K562 (cell line): ENCODE data around the gene ATXN7L1. TPM values are rescaled to one million over a fixed set of nuclear protein-coding genes. Genes with fewer than 3 reads are reported as not detected.

Experiments used
- ATAC-seq: fragments of 200-7000 bp; cut with Tn5 transposase; 3 replicates; pipeline ENCODE4 v1.9.1; 2020; ENCODE audit warnings: moderate library complexity
- BruUV-seq: library from RNA; stranded (reverse); fragments of 400-500 nt; replicated peaks from 2 replicates; lab custom pipeline; 2021; lab: Mats Ljungman, UMichigan
- CTCF ChIA-PET: fragments of 300-600 bp; formaldehyde crosslinking; extraction: SDS; loops from one replicate; lab custom pipeline; 2021; ENCODE audit warnings: low intra/inter-chr PET ratio; lab: Yijun Ruan, JAX
- POLR2A ChIA-PET: fragments of 300-600, 350-650 bp; sonication (Branson Sonifier 250); formaldehyde crosslinking; extraction: SDS; loops from one replicate; lab custom pipeline; 2021; ENCODE audit warnings: antibody characterized with exemption, inconsistent platforms; lab: Yijun Ruan, JAX
- DNase-seq, 4 experiments: peaks; one replicate each; pipeline versions ENCODE4 v3.0.0 to v3.0.0-alpha.2; 2011 to 2018; ENCODE audit warnings: low spot score in 3 of 4, mixed read lengths in 3 of 4; ENCODE audit errors: extremely low read depth in 1 of 4
- FAIRE-seq: peaks from 2 replicates; lab custom pipeline; 2011; peaks lifted over from hg19 to GRCh38; lab: Jason Lieb, UNC
- H2AFZ ChIP-seq: 2 replicates; pipeline ENCODE4 v1.6.0; 2011; ENCODE audit warnings: low read depth, low read length, control low read depth, inconsistent platforms
- H3K27ac ChIP-seq: fragments of 200-600 bp; 3 replicates; pipeline ENCODE4 v1.8.0; 2011; ENCODE audit warnings: low read depth, mild to moderate bottlenecking, control low read depth, inconsistent platforms, low read length, moderate library complexity, mixed read lengths; ENCODE audit errors: extremely low read depth
- H3K27me3 ChIP-seq, 2 experiments: fragments of 300-600 bp in 1 of 2; 2 replicates in 1 of 2; 3 replicates in 1 of 2; pipeline versions ENCODE4 v1.6.0 to v1.8.0; 2011; ENCODE audit warnings: inconsistent platforms in 2 of 2, low read length in 2 of 2, mild to moderate bottlenecking in 1 of 2, mixed read lengths in 1 of 2, moderate library complexity in 1 of 2; ENCODE audit not compliant: control insufficient read depth in 2 of 2, insufficient read depth in 2 of 2
- H3K36me3 ChIP-seq: fragments of 300-600 bp; 3 replicates; pipeline ENCODE4 v1.8.0; 2011; ENCODE audit warnings: mild to moderate bottlenecking, low read length, inconsistent platforms; ENCODE audit not compliant: control insufficient read depth, insufficient read depth
- H3K4me1 ChIP-seq, 2 experiments: fragments of 200-600 bp in 1 of 2; replicated peaks in 1 of 2; 2 replicates in 1 of 2; 3 replicates in 1 of 2; pipeline versions ENCODE4 v1.5.1 to v1.8.0; 2011; ENCODE audit warnings: inconsistent platforms in 2 of 2, low read length in 2 of 2, mild to moderate bottlenecking in 1 of 2, mixed read lengths in 1 of 2, moderate library complexity in 1 of 2; ENCODE audit not compliant: control insufficient read depth in 2 of 2, insufficient read depth in 2 of 2
- H3K4me2 ChIP-seq: 2 replicates; pipeline ENCODE4 v1.6.1; 2011; ENCODE audit warnings: low read length, control low read depth, inconsistent platforms, mixed read lengths; ENCODE audit not compliant: insufficient read depth
- H3K4me3 ChIP-seq: fragments of 200-600 bp; sonication (generic), shearing (Covaris generic); 2 replicates; pipeline ENCODE4 v1.5.1; 2016; ENCODE audit warnings: control low read depth, inconsistent platforms
- H3K79me2 ChIP-seq: fragments of 200-600 bp; 3 replicates; pipeline ENCODE4 v1.8.0; 2011; ENCODE audit warnings: low read length, inconsistent platforms; ENCODE audit not compliant: control insufficient read depth, insufficient read depth
- H3K9ac ChIP-seq, 2 experiments: 2 replicates each; pipeline versions ENCODE4 v1.6.0 to v1.6.1; 2011; ENCODE audit warnings: low read depth in 2 of 2, low read length in 2 of 2, control low read depth in 1 of 2, inconsistent platforms in 1 of 2, mild to moderate bottlenecking in 1 of 2, mixed read lengths in 1 of 2; ENCODE audit not compliant: insufficient read depth in 1 of 2
- H3K9me1 ChIP-seq: one replicate; pipeline ENCODE4 v1.6.0; 2011; ENCODE audit warnings: inconsistent platforms, mild to moderate bottlenecking, low read length, moderate library complexity; ENCODE audit not compliant: control insufficient read depth, insufficient read depth
- H3K9me3 ChIP-seq: replicated peaks from 2 replicates; pipeline ENCODE4 v1.5.1; 2011; ENCODE audit warnings: low read depth, low read length, inconsistent platforms; ENCODE audit not compliant: control insufficient read depth, insufficient read depth
- H4K20me1 ChIP-seq: replicated peaks from 2 replicates; pipeline ENCODE4 v1.6.1; 2011; ENCODE audit warnings: low read length, inconsistent platforms, mixed read lengths; ENCODE audit not compliant: control insufficient read depth, insufficient read depth
- ARHGAP35 ChIP-seq: fragments of 450-650 bp; IDR thresholded peaks from 2 replicates; pipeline ENCODE4 v1.6.1; 2018; ENCODE audit not compliant: partially characterized antibody
- MTA2 ChIP-seq: fragments of 450-650 bp; IDR thresholded peaks from 2 replicates; pipeline ENCODE4 v1.6.1; 2016; ENCODE audit warnings: low read depth
- MXI1 ChIP-seq: IDR thresholded peaks from 2 replicates; pipeline ENCODE4 v1.6.1; 2011; ENCODE audit warnings: low read depth, mild to moderate bottlenecking, improper control_type of control experiment, low read length
- NR0B1 ChIP-seq: fragments of 450-650 bp; IDR thresholded peaks from one replicate; pipeline ENCODE4 v1.6.1; 2018; ENCODE audit warnings: mild to moderate bottlenecking, moderate library complexity; ENCODE audit not compliant: partially characterized antibody
- RNF2 ChIP-seq: sonication (generic); IDR thresholded peaks from 2 replicates; pipeline ENCODE4 v1.6.1; 2016
- SAP30 ChIP-seq: fragments of 200-600 bp; sonication (generic); IDR thresholded peaks from 2 replicates; pipeline ENCODE4 v1.6.1; 2012; ENCODE audit warnings: borderline replicate concordance, low read depth, mild to moderate bottlenecking, moderate library complexity, low read length, control low read depth, inconsistent platforms; ENCODE audit not compliant: insufficient read depth, poor library complexity, severe bottlenecking
- SRSF3 ChIP-seq: fragments of 200-400 bp; formaldehyde crosslinking; IDR thresholded peaks from 2 replicates; pipeline ENCODE4 v1.6.1; 2016; ENCODE audit warnings: mild to moderate bottlenecking, low read length, moderate library complexity; ENCODE audit not compliant: insufficient read depth
- STAT5A ChIP-seq: IDR thresholded peaks from 2 replicates; pipeline ENCODE4 v1.6.1; 2012; ENCODE audit warnings: low read length, inconsistent platforms, borderline replicate concordance
- ZNF124 ChIP-seq: sonication (generic); formaldehyde crosslinking; IDR thresholded peaks from 2 replicates; pipeline ENCODE4 v1.8.1; 2022; ENCODE audit warnings: missing genetic modification reagents
- ZNF3 ChIP-seq: fragments of 250-450 bp; sonication (Bioruptor Pico); IDR thresholded peaks from 2 replicates; pipeline ENCODE4 v1.5.0; 2021; ENCODE audit warnings: mild to moderate bottlenecking, moderate library complexity
- ZNF699 ChIP-seq: fragments of 250-450 bp; sonication (Bioruptor Pico); IDR thresholded peaks from 2 replicates; pipeline ENCODE4 v1.8.0; 2021; ENCODE audit warnings: mild to moderate bottlenecking, moderate library complexity; ENCODE audit not compliant: insufficient replicate concordance
- ZNF830 ChIP-seq: fragments of 250-450 bp; sonication (Bioruptor Pico); IDR thresholded peaks from 2 replicates; pipeline ENCODE4 v1.5.0; 2021; ENCODE audit warnings: mild to moderate bottlenecking
- WGBS: fragments of 100-300 bp; shearing (Covaris generic); methylation state at CpG from one replicate; pipeline ENCODE4 v1.1.6; 2016; ENCODE audit warnings: low coverage, mixed read lengths; ENCODE audit not compliant: insufficient coverage; ENCODE audit errors: missing lambda C conversion rate; 5-methylcytosine and 5-hydroxymethylcytosine counted together
- in situ Hi-C: fragments of 300-500 bp; cut with MboI; formaldehyde crosslinking; loops from 4 replicates; pipeline ENCODE4 v1.15.0; 2018; ENCODE audit warnings: inconsistent platforms, mixed read lengths
- intact Hi-C: fragments of 100-400 bp; cut with micrococcal nuclease; formaldehyde crosslinking; loops from 2 replicates; pipeline ENCODE4 v1.14.2; 2022
- polyA plus RNA-seq, 8 experiments: library from polyadenylated mRNA; depleted of rRNA in 4 of 8; stranded (reverse) in 5 of 8; unstranded in 3 of 8; fragments of >200 nt; fragmentation: Nextera tagmentation in 2 of 8; fragmentation: Illumina TruSeq in 1 of 8; extraction: Ambion mirVana in 2 of 8; extraction: Trizol in 1 of 8; gene quantifications; 2 replicates each; pipeline versions ENCODE4 v1.2.1 to v1.2.3, GENCODE V29; 2011 to 2014; ENCODE audit warnings: inconsistent platforms in 1 of 8, missing spikeins in 1 of 8
- total RNA-seq, 7 experiments: library from RNA; depleted of rRNA in 6 of 7; stranded (reverse); fragments of >200 nt in 6 of 7; fragmentation: Illumina TruSeq in 2 of 7; extraction: Trizol in 2 of 7; gene quantifications; 2 replicates each; pipeline versions ENCODE4 v1.2.1 to v1.2.3, GENCODE V29; 2011 to 2021; ENCODE audit warnings: low replicate concordance in 1 of 7
- TF ChIP-seq, protein P1 (sequence below): fragments of 450-650 bp; conservative IDR thresholded peaks from 2 replicates; pipeline ENCODE4 v1.6.1; 2016; ENCODE audit warnings: missing genetic modification characterization, low read depth, mild to moderate bottlenecking, control low read depth, missing compliant biosample characterization
- TF ChIP-seq, protein P2 (sequence below): fragments of 450-650 bp; IDR thresholded peaks from 2 replicates; pipeline ENCODE4 v1.6.1; 2016; ENCODE audit warnings: borderline replicate concordance
- TF ChIP-seq, protein P3 (sequence below): sonication (generic); formaldehyde crosslinking; IDR thresholded peaks from 2 replicates; pipeline ENCODE4 v1.8.0; 2022; ENCODE audit warnings: mild to moderate bottlenecking, missing genetic modification reagents

ATXN7L1 gene
- total and polyA plus RNA-seq, 9 of the 15 experiments (the other 6 are each of a cell fraction or from before 2014, with no cell fraction given): 6.6 to 13.7 (median 10.7) TPM

DNA sequence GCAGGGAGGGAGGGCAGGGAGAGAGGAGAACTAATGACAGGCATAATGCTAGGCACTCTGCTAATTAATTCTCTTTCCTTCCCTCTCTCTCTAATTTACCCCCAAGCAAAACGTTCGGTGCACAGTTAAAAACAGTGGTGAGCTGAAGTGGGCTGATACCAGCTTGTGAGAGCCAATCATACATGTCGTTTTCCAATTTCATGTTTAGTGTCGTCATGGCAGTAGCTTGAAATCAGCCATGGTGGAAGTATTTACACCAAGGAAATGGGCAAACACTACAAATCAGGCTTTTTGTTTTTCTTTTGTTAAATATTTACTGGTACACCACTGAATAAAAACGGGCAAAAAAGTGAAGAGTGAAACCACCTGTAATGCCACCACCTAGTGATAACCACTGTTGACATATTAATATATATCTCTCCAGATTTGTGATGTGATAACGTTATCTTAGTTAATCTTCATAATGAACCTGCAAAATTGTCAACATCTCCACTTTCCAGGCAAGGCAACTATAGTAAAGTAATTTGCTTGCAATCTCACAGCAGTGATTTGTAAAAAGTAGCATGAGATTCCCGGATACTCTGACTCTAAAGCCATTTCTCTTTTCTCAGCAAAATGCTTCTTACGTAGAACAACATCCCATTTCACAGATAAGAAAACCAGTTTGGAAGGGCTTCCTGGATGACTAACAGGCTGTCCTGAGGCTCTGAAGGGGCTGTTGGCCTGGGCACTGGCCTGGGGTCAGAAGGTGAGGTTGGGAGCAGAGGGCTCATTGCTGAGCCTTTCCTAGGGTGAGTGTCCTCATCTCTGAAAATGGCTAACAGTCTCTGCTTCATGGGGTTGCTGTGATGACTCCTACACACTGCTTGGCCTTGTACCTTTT lies 83.7 kb downstream of the ATXN7L1 start:
- Histone ChIP-seq H3K4me1 (peaks cover 4 to 6% of the 10 kb centered on the region in 2 experiments; a peak in 3 of 5 replicates), H3K9me3 (no peaks in the 10 kb centered on the region), H3K79me2 (no peaks in the 10 kb centered on the region), H3K9ac (no peak overlapping the region), H3K27me3 (peaks cover 0 to 22% of the 10 kb centered on the region in 2 experiments; a peak in 2 of 5 replicates), H4K20me1 (peaks cover 13% of the 10 kb centered on the region), H3K27ac (no peak overlapping the region), H2AFZ (no peak overlapping the region), H3K4me2 (no peak overlapping the region), H3K4me3 (no peak overlapping the region), H3K36me3 (no peaks in the 10 kb centered on the region), H3K9me1 (no peaks in the 10 kb centered on the region)
- no TSS peak for BruUV-seq
- intact Hi-C loops: no loop called here
- CTCF ChIA-PET: no interaction called here
- ATAC-seq (no peak), FAIRE-seq (no peak), DNase-seq (no peak)
- POLR2A ChIA-PET: interaction anchor here (0.7 kb wide), 1 partner anchor 168 kb away, joined by 3 read pairs; no protein-coding TSS in a partner anchor
- 6% methylated on average over 8 of the region's 8 CpGs for WGBS
- in situ Hi-C loops: no loop called here
- TF ChIP-seq, protein P1, sequence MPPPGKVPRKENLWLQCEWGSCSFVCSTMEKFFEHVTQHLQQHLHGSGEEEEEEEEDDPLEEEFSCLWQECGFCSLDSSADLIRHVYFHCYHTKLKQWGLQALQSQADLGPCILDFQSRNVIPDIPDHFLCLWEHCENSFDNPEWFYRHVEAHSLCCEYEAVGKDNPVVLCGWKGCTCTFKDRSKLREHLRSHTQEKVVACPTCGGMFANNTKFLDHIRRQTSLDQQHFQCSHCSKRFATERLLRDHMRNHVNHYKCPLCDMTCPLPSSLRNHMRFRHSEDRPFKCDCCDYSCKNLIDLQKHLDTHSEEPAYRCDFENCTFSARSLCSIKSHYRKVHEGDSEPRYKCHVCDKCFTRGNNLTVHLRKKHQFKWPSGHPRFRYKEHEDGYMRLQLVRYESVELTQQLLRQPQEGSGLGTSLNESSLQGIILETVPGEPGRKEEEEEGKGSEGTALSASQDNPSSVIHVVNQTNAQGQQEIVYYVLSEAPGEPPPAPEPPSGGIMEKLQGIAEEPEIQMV (tag): no peak
- TF ChIP-seq MXI1 (no peak), ARHGAP35 (no peak), SRSF3 (no peak), ZNF124 (CRISPR knock-in tag) (no peak), MTA2 (no peak), STAT5A (no peak), RNF2 (no peak), SAP30 (no peak), NR0B1 (no peak), ZNF3 (CRISPR knock-in tag) (no peak), ZNF699 (no peak), ZNF830 (CRISPR knock-in tag) (no peak)
- TF ChIP-seq, protein P2, sequence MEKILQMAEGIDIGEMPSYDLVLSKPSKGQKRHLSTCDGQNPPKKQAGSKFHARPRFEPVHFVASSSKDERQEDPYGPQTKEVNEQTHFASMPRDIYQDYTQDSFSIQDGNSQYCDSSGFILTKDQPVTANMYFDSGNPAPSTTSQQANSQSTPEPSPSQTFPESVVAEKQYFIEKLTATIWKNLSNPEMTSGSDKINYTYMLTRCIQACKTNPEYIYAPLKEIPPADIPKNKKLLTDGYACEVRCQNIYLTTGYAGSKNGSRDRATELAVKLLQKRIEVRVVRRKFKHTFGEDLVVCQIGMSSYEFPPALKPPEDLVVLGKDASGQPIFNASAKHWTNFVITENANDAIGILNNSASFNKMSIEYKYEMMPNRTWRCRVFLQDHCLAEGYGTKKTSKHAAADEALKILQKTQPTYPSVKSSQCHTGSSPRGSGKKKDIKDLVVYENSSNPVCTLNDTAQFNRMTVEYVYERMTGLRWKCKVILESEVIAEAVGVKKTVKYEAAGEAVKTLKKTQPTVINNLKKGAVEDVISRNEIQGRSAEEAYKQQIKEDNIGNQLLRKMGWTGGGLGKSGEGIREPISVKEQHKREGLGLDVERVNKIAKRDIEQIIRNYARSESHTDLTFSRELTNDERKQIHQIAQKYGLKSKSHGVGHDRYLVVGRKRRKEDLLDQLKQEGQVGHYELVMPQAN: no peak
- TF ChIP-seq, protein P3, sequence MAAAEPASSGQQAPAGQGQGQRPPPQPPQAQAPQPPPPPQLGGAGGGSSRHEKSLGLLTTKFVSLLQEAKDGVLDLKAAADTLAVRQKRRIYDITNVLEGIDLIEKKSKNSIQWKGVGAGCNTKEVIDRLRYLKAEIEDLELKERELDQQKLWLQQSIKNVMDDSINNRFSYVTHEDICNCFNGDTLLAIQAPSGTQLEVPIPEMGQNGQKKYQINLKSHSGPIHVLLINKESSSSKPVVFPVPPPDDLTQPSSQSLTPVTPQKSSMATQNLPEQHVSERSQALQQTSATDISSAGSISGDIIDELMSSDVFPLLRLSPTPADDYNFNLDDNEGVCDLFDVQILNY (CRISPR knock-in tag): no peak
